Activated B cell treated with CpG ODN at 0.5 μM for 24 hours (primary cell): ENCODE results near the gene AIFM2. TPM values are rescaled to one million over a fixed set of nuclear protein-coding genes. Genes with fewer than 3 reads are reported as not detected.
"Not testable (repeated sequence)": the region's sequence is repeated elsewhere in the genome, so short reads cannot be mapped to it uniquely, and the experiment has no call there.

Source experiments
- ATAC-seq: fragments of 200-7000 bp; cut with Tn5 transposase; one replicate; pipeline ENCODE4 v1.10.0; 2021; ENCODE audit warnings: low read depth, mild to moderate bottlenecking, moderate library complexity
- CTCF ChIA-PET: fragments of 350-600 bp; sonication (Branson Sonifier 250); formaldehyde crosslinking; loops from one replicate; lab custom pipeline; 2021; ENCODE audit warnings: antibody characterized with exemption; lab: Charles Lee
- POLR2A ChIA-PET: fragments of 350-600 bp; sonication (Branson Sonifier 250); formaldehyde crosslinking; loops from one replicate; lab custom pipeline; 2021; ENCODE audit warnings: antibody characterized with exemption; lab: Charles Lee
- DNase-seq: peaks from one replicate; pipeline ENCODE4 v3.0.0; 2022
- H3K27ac Mint-ChIP-seq: one replicate; pipeline ENCODE4 v1.8.0; 2020; ENCODE audit warnings: mixed read lengths
- H3K27me3 Mint-ChIP-seq: one replicate; pipeline ENCODE4 v1.8.0; 2021; ENCODE audit warnings: mixed read lengths
- H3K36me3 Mint-ChIP-seq: one replicate; pipeline ENCODE4 v1.8.0; 2021; ENCODE audit warnings: low read depth, mixed read lengths
- H3K4me1 Mint-ChIP-seq: one replicate; pipeline ENCODE4 v1.8.0; 2021; ENCODE audit warnings: mixed read lengths
- H3K4me3 Mint-ChIP-seq: one replicate; pipeline ENCODE4 v1.8.0; 2020; ENCODE audit warnings: mild to moderate bottlenecking, mixed read lengths
- H3K9me3 Mint-ChIP-seq: one replicate; pipeline ENCODE4 v1.8.0; 2020; ENCODE audit warnings: mixed read lengths
- CTCF ChIP-seq: fragments of 200-600 bp; IDR thresholded peaks from one replicate; pipeline ENCODE4 v1.8.0; 2022; ENCODE audit warnings: antibody characterized with exemption, mild to moderate bottlenecking
- intact Hi-C: fragments of 100-400 bp; cut with micrococcal nuclease; formaldehyde crosslinking; loops from one replicate; pipeline ENCODE4 v1.15.1; 2024
- total RNA-seq: library from RNA; stranded (reverse); gene quantifications from 2 replicates; pipeline ENCODE4 v1.2.3, GENCODE V29; 2022

Gene AIFM2
- total RNA-seq, 1 donor from 2014 or later = 10.8 TPM

GRCh38 chr10:70124918-70125317 lies 7.7 kb downstream of the AIFM2 start:
- Mint-ChIP-seq H3K27me3 (no peaks in the 10 kb centered on the region), H3K4me1 (peaks cover 5% of the 10 kb centered on the region), H3K4me3 (no peak overlapping the region), H3K9me3 (no peaks in the 10 kb centered on the region), H3K36me3 (peaks cover 12% of the 10 kb centered on the region), H3K27ac (no peak overlapping the region)
- DNase-seq = no peak
- intact Hi-C loops = no loop called here
- ChIA-PET CTCF (interaction anchor here (1.3 kb wide), 1 partner anchor 9 kb away, joined by 4 read pairs; no protein-coding TSS in a partner anchor), POLR2A (no interaction called here)
- no peak for TF ChIP-seq CTCF
- ATAC-seq = no peak

DNA sequence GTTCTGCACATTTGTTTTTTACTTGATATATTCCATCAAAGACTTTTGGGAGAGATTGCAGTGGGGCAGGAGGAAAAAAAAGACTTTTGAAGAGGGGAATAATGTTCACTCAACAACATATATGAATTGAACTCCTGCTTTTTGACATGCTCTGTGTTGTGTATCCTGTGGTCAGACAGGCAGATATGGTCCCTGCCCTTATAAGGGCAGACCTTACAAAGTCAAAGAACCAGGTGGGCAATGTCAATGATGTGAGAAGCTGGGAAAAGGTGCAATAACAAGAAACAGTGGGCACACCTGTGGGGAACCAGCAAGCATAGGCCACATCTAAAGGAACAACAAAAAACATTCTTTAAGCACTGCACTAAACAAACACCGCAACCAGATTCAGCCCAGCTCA lies 8.2 kb downstream of the AIFM2 start:
- H3K27me3 Mint-ChIP-seq = no peaks in the 10 kb centered on the region
- no peaks in the 10 kb centered on the region for H3K9me3 Mint-ChIP-seq
- no peak for TF ChIP-seq CTCF
- ChIA-PET CTCF (interaction anchor here (1.3 kb wide), 1 partner anchor 9 kb away, joined by 4 read pairs; no protein-coding TSS in a partner anchor), POLR2A (no interaction called here)
- intact Hi-C loops = no loop called here
- H3K4me3 Mint-ChIP-seq = no peak overlapping the region
- ATAC-seq (no peak), DNase-seq (no peak)
- H3K36me3 Mint-ChIP-seq = peaks cover 12% of the 10 kb centered on the region
- H3K27ac Mint-ChIP-seq = no peak overlapping the region
- peaks cover 5% of the 10 kb centered on the region for H3K4me1 Mint-ChIP-seq

DNA sequence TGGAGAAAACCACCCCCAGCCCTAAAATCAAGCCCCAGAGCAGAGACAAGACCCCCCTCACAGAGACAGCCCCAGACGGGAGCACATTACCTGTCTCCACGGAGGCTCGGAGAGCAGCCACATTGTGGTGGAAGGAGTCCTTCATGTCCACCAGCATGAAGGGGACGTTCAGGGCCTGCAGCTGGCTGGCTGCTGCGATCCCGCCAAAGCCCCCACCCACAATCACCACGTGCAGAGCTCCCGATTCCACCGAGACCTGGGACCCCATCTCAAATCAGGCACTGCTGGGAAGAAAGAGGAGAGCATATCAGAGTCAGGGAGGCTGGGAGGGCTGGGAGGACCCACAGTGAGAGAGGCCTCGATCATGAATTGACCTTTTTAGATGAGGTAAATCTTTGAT lies 8.8 kb downstream of the AIFM2 start:
- no peaks in the 10 kb centered on the region for H3K9me3 Mint-ChIP-seq
- no peak overlapping the region for H3K4me3 Mint-ChIP-seq
- DNase-seq = no peak
- peaks cover 5% of the 10 kb centered on the region for H3K4me1 Mint-ChIP-seq
- H3K27ac Mint-ChIP-seq = no peak overlapping the region
- no peaks in the 10 kb centered on the region for H3K27me3 Mint-ChIP-seq
- CTCF ChIA-PET = interaction anchor here (1.7 kb wide), 1 partner anchor 22 kb away, joined by 5 read pairs; the partner anchor contains the start of gene TYSND1
- peaks cover 17% of the 10 kb centered on the region for H3K36me3 Mint-ChIP-seq
- ATAC-seq = no peak
- POLR2A ChIA-PET = no interaction called here
- TF ChIP-seq CTCF = no peak
- intact Hi-C loops = no loop called here

DNA sequence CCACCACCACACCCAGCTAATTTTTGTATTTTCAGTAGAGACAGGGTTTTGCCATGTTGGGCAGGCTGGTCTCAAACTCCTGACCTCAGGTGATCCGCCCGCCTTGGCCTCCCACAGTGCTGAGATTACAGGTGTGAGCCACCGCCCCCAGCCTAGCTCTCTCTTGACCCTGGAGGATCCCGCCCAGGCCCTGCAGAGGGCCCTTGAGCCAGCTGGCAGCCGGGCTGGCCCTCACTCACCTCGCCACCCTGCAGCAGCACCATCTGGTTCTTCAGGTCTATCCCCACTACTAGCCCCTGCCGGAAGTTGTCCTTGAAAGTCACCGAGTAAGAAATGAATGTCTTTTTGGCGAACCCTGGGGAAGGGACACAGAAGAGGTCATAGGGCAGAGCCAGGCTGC lies 9.5 kb downstream of the AIFM2 start:
- H3K27ac Mint-ChIP-seq, H3K27me3 Mint-ChIP-seq, DNase-seq, intact Hi-C loops, POLR2A ChIA-PET, H3K4me1 Mint-ChIP-seq, H3K4me3 Mint-ChIP-seq, H3K9me3 Mint-ChIP-seq, ATAC-seq: not testable (repeated sequence)
- peaks cover 17% of the 10 kb centered on the region for H3K36me3 Mint-ChIP-seq
- CTCF ChIA-PET = interaction anchor here (1.7 kb wide), 1 partner anchor 23 kb away, joined by 5 read pairs; the partner anchor contains the start of gene TYSND1

DNA sequence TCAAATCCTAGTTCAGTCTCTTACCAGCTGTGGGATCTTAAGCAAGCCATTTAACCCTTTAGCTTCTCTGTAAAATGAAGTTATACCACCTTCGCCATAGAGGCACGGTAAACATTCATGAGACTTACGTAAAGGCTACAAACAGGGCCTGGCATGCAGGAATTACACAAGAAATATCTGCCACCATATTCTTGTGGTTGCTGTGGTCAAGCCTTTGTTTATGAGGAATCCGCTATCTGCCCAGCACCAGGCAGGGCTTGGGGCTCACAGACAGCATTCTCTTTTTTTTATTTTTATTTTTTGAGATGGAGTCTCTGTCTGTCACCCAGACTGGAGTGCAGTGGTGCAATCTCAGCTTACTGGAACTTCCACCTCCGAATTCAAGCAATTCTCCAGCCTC lies 9.9 kb downstream of the AIFM2 start:
- no peaks in the 10 kb centered on the region for H3K9me3 Mint-ChIP-seq
- CTCF ChIA-PET = interaction anchor here (1.7 kb wide), 1 partner anchor 23 kb away, joined by 5 read pairs; the partner anchor contains the start of gene TYSND1

More for the DNA sequence above, 9.9 kb downstream of the AIFM2 start:
- Mint-ChIP-seq H3K36me3 (peaks cover 18% of the 10 kb centered on the region), H3K27ac (no peak overlapping the region), H3K4me3 (no peak overlapping the region), H3K27me3 (no peaks in the 10 kb centered on the region), H3K4me1 (peaks cover 5% of the 10 kb centered on the region)
- DNase-seq (no peak), ATAC-seq (no peak)
- intact Hi-C loops = no loop called here
- POLR2A ChIA-PET = no interaction called here
- TF ChIP-seq CTCF = no peak
